T-helper 1 cell treated with Interleukin-12 subunit alpha and Interleukin-12 subunit beta and Interleukin-4 antibody, amounts not matched to agents 30 ng/mL and 1 ng/mL, for 36 hours (primary cell): ENCODE data around the gene AOAH. TPM values are rescaled to one million over a fixed set of nuclear protein-coding genes. Genes with fewer than 3 reads are reported as not detected.
"Not testable (repeated sequence)": the region's sequence is repeated elsewhere in the genome, so short reads cannot be mapped to it uniquely, and the experiment has no call there.

ENCODE experiments used
- intact Hi-C: fragments of 100-400 bp; cut with micrococcal nuclease; formaldehyde crosslinking; loops from one replicate; pipeline ENCODE4 v1.15.1; 2024
- total RNA-seq: library from RNA; stranded (reverse); gene quantifications from 2 replicates; pipeline ENCODE4 v1.2.3, GENCODE V29; 2022

The AOAH gene
- total RNA-seq, 1 donor from 2014 or later, result 28.1 TPM

- intact Hi-C loops, result no loop called here
These were observed 15.1 kb upstream of the AOAH start for GRCh38 chr7:36739351-36739750.

- intact Hi-C loops, result loop anchor here (1.0 kb wide), 2 partner anchors 10 to 11 kb away; no protein-coding TSS in a partner anchor
These were observed 12.6 kb upstream of the AOAH start for GRCh38 chr7:36736899-36737211.

GRCh38 chr7:36736090-36736898 is 12.0 kb upstream of the AOAH start:
- intact Hi-C loops, result loop anchor here (1.0 kb wide), 2 partner anchors 9 to 12 kb away; no protein-coding TSS in a partner anchor

GRCh38 chr7:36735172-36735571 is 10.9 kb upstream of the AOAH start:
- intact Hi-C loops, result no loop called here

- intact Hi-C loops, result no loop called here
These were observed 10.4 kb upstream of the AOAH start for GRCh38 chr7:36734731-36735130.

- intact Hi-C loops, result loop anchor here (1.0 kb wide), 1 partner anchor 8 kb away; no protein-coding TSS in a partner anchor
These were observed 9.1 kb upstream of the AOAH start for GRCh38 chr7:36733411-36733810.

GRCh38 chr7:36732806-36733205 is 8.5 kb upstream of the AOAH start:
- intact Hi-C loops, result loop anchor here (1.0 kb wide), 1 partner anchor 8 kb away; no protein-coding TSS in a partner anchor

GRCh38 chr7:36730046-36730445 is 5.8 kb upstream of the AOAH start:
- intact Hi-C loops, result no loop called here

- intact Hi-C loops, result loop anchor here (5.0 kb wide), 1 partner anchor 209 kb away; no protein-coding TSS in a partner anchor
These were observed 3.8 kb upstream of the AOAH start for GRCh38 chr7:36728143-36728542.

GRCh38 chr7:36726806-36727503 is 2.7 kb upstream of the AOAH start:
- intact Hi-C loops, result loop anchor here (1.0 to 5.0 kb wide), 2 partner anchors 9 to 210 kb away; no protein-coding TSS in a partner anchor

GRCh38 chr7:36726311-36726710 is 2.0 kb upstream of the AOAH start:
- intact Hi-C loops, result loop anchor here (5.0 kb wide), 1 partner anchor 211 kb away; no protein-coding TSS in a partner anchor

- intact Hi-C loops, result loop anchor here (1.0 to 5.0 kb wide), 2 partner anchors 8 to 212 kb away; no protein-coding TSS in a partner anchor
These were observed 702 bp upstream of the AOAH start for GRCh38 chr7:36724996-36725395.

GRCh38 chr7:36723291-36723690 is 1.0 kb downstream of the AOAH start:
- intact Hi-C loops, result loop anchor here (2.0 kb wide), 4 partner anchors 30 to 66 kb away; no protein-coding TSS in a partner anchor

GRCh38 chr7:36719083-36719632 is 5.1 kb downstream of the AOAH start:
- intact Hi-C loops, result no loop called here

GRCh38 chr7:36717586-36717985 is 6.7 kb downstream of the AOAH start:
- intact Hi-C loops, result no loop called here

GRCh38 chr7:36716802-36717201 is 7.5 kb downstream of the AOAH start:
- intact Hi-C loops, result not testable (repeated sequence)

- intact Hi-C loops, result no loop called here
These were observed 12.3 kb downstream of the AOAH start for GRCh38 chr7:36712015-36712414.

GRCh38 chr7:36711256-36711655 is 13.0 kb downstream of the AOAH start:
- intact Hi-C loops, result no loop called here

GRCh38 chr7:36710186-36710791 is 14.0 kb downstream of the AOAH start:
- intact Hi-C loops, result no loop called here

- intact Hi-C loops, result no loop called here
These were observed 15.5 kb downstream of the AOAH start for GRCh38 chr7:36708767-36709166.

GRCh38 chr7:36707898-36708297 is 16.4 kb downstream of the AOAH start:
- intact Hi-C loops, result loop anchor here (2.0 kb wide), 1 partner anchor 15 kb away; no protein-coding TSS in a partner anchor
